HUES48 (cell line): ENCODE results near the gene ANK3.

Experiments used
- H3K27ac ChIP-seq: one replicate; pipeline ENCODE4 v1.7.0; 2013; ENCODE audit warnings: low read depth, low read length, inconsistent platforms
- H3K27me3 ChIP-seq: 2 replicates; pipeline ENCODE4 v1.6.1; 2013; ENCODE audit warnings: mild to moderate bottlenecking, low read length; ENCODE audit not compliant: control insufficient read depth, insufficient read depth
- H3K36me3 ChIP-seq: 2 replicates; pipeline ENCODE4 v1.6.1; 2013; ENCODE audit warnings: low read length; ENCODE audit not compliant: control insufficient read depth, insufficient read depth
- H3K4me1 ChIP-seq: 2 replicates; pipeline ENCODE4 v1.6.1; 2013; ENCODE audit warnings: mild to moderate bottlenecking, low read length; ENCODE audit not compliant: control insufficient read depth, insufficient read depth
- H3K4me3 ChIP-seq: 2 replicates; pipeline ENCODE4 v1.5.1; 2013; ENCODE audit warnings: mild to moderate bottlenecking, low read depth, low read length
- H3K9ac ChIP-seq: 2 replicates; pipeline ENCODE4 v1.6.1; 2013; ENCODE audit warnings: mild to moderate bottlenecking, low read depth, low read length, moderate library complexity
- H3K9me3 ChIP-seq: 2 replicates; pipeline ENCODE4 v1.6.1; 2013; ENCODE audit warnings: low read length; ENCODE audit not compliant: control insufficient read depth, insufficient read depth

ANK3 gene

DNA sequence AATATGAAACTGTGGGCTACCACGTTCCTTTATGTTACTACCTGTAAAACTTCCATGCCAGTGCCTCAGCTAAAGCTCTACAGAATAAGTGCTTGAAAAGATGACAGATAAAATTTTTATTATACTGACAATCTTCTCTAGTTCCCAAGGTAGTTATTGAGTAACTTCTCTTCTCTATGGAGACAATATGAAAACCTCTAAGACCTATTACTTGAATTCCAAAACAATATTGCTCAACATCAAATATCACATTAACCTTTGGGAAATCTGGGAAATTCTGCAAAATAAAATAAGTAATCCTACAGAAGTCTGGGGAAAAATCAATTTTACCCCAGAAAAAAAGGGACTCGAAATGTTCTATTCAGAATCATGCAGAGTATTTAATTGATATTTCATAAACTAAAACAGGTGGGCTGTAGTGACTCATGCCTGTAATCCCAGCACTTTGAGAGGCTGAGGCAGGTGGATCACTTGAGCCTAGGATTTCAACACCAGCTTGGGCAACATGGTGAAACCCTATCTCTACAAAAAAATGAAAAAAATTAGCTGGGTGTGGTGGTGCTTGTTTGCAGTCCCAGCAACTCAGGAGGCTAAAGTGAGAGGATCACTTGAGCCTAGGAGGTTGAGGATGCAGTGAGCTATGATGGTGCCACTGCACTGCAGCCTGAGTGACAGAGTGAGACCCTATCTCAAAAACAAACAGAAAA lies 23.8 kb upstream of the ANK3 start:
- H3K9me3 ChIP-seq = no peaks in the 10 kb centered on the region
- H3K4me3 ChIP-seq = no peak overlapping the region
- H3K36me3 ChIP-seq = no peaks in the 10 kb centered on the region
- H3K27me3 ChIP-seq = peaks cover 11% of the 10 kb centered on the region; the same call in 1 of the 2 replicates
- no peaks in the 10 kb centered on the region; the same call in 1 of the 2 replicates for H3K4me1 ChIP-seq
- H3K9ac ChIP-seq = no peak overlapping the region
- H3K27ac ChIP-seq = no peak overlapping the region

DNA sequence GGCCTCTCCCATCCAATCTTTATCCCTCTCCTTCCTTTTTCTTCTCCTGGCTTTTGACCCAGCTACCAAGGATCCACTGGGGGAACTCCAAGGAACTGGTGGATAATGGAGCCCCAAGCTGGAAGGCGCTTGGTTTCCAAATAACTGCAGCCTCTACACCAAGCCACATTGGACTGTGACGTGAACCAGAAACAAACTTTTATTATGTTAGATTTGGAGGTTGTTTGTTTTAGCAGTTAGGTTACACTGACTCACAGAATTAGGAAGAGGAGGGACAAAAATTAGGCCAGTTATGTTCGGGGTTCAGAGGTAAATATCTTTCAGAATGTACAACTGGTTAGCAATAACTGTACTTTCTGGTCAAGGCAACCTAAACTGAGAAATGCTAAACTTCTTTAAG lies 21.3 kb upstream of the ANK3 start:
- Histone ChIP-seq H3K9ac (no peak overlapping the region), H3K27ac (no peak overlapping the region), H3K4me3 (no peak overlapping the region), H3K9me3 (no peaks in the 10 kb centered on the region), H3K36me3 (no peaks in the 10 kb centered on the region), H3K4me1 (no peaks in the 10 kb centered on the region; the same call in 1 of the 2 replicates), H3K27me3 (no peaks in the 10 kb centered on the region)

DNA sequence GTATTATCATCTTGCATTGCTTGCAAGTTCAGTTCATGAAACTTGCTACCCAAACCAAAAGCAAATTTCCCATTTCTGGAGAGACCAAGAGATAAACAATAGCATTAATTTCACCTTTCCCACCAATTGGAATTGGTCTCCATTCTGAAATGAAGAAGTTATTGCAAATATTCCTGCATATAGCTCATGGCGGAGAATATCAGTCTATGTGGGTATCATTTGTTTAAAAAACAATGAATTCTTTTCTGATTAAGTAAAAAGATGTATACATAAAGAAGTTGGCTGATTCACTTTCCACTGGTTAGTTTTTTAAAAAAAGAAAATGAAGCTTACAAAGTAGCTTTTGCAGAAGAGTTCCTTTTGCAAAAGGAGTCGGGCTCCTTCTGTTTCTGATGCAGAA lies 19.5 kb upstream of the ANK3 start:
- Histone ChIP-seq H3K9me3 (no peaks in the 10 kb centered on the region), H3K36me3 (no peaks in the 10 kb centered on the region), H3K4me3 (no peak overlapping the region), H3K4me1 (0 out of 2 replicates have a peak, but pooled peaks cover 3% of the 10 kb centered on the region), H3K27me3 (no peaks in the 10 kb centered on the region), H3K27ac (no peak overlapping the region), H3K9ac (no peak overlapping the region)

DNA sequence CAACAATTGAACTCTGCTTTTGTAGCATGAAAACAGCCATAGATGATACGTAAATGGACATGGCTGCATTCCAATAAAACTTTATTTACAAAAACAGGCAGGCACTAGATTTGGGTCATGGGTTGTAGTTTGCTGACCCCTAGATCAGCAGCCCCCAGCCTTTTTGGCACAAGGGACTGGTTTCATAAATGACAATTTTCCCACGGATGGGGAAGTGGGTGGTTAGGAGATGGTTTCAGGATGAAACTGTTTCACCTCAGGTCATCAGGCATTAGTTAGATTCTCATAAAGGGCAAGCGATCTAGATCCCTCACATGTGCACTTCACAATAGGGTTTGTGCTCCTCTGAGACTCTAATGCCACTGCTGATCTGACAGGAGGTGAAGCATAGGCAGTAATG lies 16.5 kb upstream of the ANK3 start:
- Histone ChIP-seq H3K4me1 (0 out of 2 replicates have a peak, but pooled peaks cover 3% of the 10 kb centered on the region), H3K9ac (no peak overlapping the region), H3K36me3 (no peaks in the 10 kb centered on the region), H3K9me3 (no peaks in the 10 kb centered on the region), H3K27ac (no peak overlapping the region), H3K27me3 (no peaks in the 10 kb centered on the region), H3K4me3 (no peak overlapping the region)

DNA sequence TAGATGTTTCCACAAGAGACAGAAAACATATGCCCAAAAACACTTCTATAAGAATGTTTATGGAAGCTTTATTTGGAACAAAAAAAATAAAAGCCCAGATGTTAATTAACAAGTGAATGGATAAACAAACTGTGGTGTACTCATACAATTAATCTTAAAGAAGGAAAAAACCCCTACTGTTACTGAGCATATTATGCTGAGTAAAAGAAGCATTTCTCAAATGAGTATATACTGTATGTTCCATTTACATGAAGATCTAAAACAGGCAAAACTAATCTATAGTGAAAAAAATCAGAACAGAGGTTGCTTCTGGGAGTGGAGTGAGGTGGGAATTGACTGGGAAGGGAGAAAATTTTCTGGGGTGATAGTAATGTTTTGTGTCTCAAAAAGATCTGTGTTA lies 15.5 kb upstream of the ANK3 start:
- H3K4me1 ChIP-seq = 0 out of 2 replicates have a peak, but pooled peaks cover 3% of the 10 kb centered on the region
- no peak overlapping the region for H3K27ac ChIP-seq
- H3K36me3 ChIP-seq = no peaks in the 10 kb centered on the region
- no peaks in the 10 kb centered on the region for H3K27me3 ChIP-seq
- no peaks in the 10 kb centered on the region for H3K9me3 ChIP-seq
- no peak overlapping the region for H3K9ac ChIP-seq
- H3K4me3 ChIP-seq = no peak overlapping the region

DNA sequence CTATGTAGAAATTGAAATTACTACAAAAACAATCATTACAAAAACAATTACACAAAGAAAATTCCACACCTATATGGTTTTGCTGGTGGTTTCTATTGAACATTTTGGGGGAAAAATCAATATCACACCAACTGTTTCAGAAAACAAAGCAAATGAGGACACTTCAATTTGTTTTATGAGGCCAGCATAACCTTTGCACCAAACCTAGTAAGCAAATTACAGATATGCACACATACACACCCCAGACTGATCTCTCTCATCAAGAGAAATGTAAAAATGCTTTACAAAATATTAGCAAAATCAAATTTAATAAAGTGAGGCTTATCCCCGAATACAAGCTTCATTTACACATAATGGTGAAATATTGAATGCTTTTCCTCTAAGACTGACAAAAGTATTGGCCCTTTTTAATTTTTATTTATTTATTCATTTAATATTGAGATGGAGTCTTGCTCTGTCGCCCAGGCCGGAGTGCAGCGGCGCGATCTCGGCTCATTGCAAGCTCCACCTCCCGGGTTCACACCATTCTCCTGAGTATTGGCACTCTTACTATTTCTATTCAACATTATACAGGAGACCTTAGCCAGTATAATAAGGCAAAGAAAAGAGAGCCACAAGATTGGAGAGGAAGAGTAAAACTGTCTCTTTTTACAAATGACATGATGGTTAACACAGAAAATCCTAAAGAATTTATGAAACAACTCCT lies 13.6 kb upstream of the ANK3 start:
- Histone ChIP-seq H3K9me3 (no peaks in the 10 kb centered on the region), H3K36me3 (no peaks in the 10 kb centered on the region), H3K4me1 (0 out of 2 replicates have a peak, but pooled peaks cover 3% of the 10 kb centered on the region), H3K27me3 (no peaks in the 10 kb centered on the region), H3K27ac (no peak overlapping the region), H3K9ac (no peak overlapping the region), H3K4me3 (no peak overlapping the region)

DNA sequence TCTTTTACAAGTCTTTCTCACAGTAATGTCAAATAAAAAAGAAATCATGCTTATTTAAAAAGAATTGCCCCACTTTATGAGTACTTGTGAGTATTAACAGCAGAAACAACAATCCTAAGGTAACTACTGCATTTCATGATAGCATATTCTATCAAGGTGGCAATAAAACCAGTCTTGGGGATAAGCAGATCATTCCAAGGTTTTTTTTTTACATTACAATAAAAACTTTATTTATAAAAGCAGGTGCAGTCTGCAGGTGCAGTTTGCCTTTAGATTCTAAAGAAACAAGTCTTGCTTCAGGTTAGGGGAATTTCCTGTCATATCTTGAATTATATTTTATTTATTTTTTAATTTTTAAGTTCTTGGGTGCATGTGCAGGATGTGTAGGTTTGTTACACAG lies 10.7 kb upstream of the ANK3 start:
- Histone ChIP-seq H3K4me1 (0 out of 2 replicates have a peak, but pooled peaks cover 3% of the 10 kb centered on the region), H3K27me3 (no peaks in the 10 kb centered on the region)

DNA sequence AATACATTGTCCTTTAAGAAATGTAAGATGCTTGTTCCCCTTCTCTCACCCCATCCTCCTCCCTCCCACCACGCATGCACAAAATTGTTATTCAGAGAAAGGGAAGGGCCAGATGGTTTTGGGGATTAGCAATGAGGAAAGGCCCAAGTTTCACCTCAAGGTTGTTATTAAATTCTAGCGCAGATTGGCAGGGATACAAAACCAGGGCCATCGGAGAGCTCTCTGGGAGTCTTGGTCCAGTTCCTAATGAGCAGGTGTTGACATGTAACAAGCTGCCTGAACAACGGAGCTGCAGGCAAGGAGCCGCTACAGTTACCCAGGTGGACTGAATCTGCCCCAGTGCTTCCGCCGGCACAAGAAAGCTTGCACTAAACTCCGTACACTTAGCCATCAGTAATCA lies 9.7 kb upstream of the ANK3 start:
- H3K4me3 ChIP-seq = no peak overlapping the region
- no peaks in the 10 kb centered on the region for H3K9me3 ChIP-seq
- H3K27me3 ChIP-seq = no peaks in the 10 kb centered on the region
- no peaks in the 10 kb centered on the region for H3K4me1 ChIP-seq
- no peak overlapping the region for H3K9ac ChIP-seq
- H3K36me3 ChIP-seq = no peaks in the 10 kb centered on the region
- H3K27ac ChIP-seq = no peak overlapping the region

More for the DNA sequence above, 10.7 kb upstream of the ANK3 start:
- no peaks in the 10 kb centered on the region for H3K36me3 ChIP-seq
- H3K9me3 ChIP-seq = no peaks in the 10 kb centered on the region
- no peak overlapping the region for H3K4me3 ChIP-seq
- H3K9ac ChIP-seq = no peak overlapping the region
- H3K27ac ChIP-seq = no peak overlapping the region

DNA sequence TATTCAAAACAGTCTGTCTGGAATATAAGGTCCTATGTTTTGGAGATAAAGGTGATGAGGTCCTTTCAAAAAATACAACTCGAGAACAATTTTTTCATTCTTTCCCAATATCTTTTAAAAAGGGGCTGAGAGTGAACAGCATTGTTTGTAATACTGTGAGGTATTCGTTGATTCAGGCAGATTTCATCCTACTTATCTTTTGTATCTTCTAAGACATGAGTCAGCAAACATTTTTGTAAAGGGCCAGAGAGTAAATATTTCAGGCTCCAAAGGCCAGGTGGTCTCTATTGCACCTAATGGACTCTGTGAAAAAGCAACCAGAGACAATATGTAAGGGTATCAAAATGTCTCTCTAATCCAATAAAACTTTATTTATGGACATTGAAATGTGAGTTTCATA lies 8.1 kb upstream of the ANK3 start:
- Histone ChIP-seq H3K27ac (no peak overlapping the region), H3K27me3 (no peaks in the 10 kb centered on the region), H3K9ac (no peak overlapping the region), H3K4me3 (no peak overlapping the region), H3K36me3 (no peaks in the 10 kb centered on the region), H3K9me3 (no peaks in the 10 kb centered on the region), H3K4me1 (no peaks in the 10 kb centered on the region)

DNA sequence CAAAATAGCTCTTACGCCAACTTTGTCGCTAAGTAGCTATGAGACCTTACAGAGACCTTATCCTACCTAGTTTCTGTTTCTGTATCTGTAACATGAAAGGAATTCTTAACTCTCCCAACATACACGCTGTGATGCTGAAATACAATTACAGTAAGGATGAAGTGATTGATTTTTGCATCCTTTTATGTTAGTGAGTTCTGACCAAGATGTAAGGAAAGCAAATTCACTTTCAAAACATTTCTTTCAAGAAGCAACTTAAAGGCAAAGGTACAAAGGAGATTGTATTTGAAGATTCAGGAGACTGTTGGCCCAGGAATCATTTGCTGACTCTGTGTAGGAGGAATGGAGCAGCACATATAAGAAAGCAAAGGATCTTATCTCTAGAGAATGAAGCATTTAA lies 7.1 kb upstream of the ANK3 start:
- no peaks in the 10 kb centered on the region for H3K4me1 ChIP-seq
- no peaks in the 10 kb centered on the region for H3K27me3 ChIP-seq
- no peak overlapping the region for H3K9ac ChIP-seq
- no peaks in the 10 kb centered on the region for H3K36me3 ChIP-seq
- no peak overlapping the region for H3K27ac ChIP-seq
- H3K4me3 ChIP-seq = no peak overlapping the region
- no peaks in the 10 kb centered on the region for H3K9me3 ChIP-seq

DNA sequence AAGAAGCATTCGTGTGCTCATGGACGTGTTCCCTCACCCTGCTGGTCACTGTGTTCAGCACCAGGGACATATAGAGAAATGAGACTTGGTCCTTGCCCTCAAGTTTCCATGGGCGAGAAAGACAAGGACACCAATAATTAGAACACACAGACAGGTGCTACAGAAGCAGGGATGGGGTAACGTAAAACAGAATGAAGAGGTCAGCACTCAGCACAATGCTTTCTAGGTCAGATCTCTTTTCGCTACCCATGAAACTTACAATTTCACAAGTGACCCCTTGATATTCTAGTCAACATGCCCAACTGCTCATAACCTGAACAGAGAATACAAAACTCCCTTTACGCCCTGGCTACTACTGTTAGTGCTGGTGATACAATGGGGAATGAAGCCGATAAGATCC lies 6.0 kb upstream of the ANK3 start:
- no peaks in the 10 kb centered on the region for H3K36me3 ChIP-seq
- no peaks in the 10 kb centered on the region for H3K4me1 ChIP-seq
- H3K9ac ChIP-seq = no peak overlapping the region
- H3K27ac ChIP-seq = no peak overlapping the region
- H3K9me3 ChIP-seq = no peaks in the 10 kb centered on the region
- no peaks in the 10 kb centered on the region for H3K27me3 ChIP-seq
- H3K4me3 ChIP-seq = no peak overlapping the region
